GM10266 (cell line): ENCODE measurements around the gene PCSK2.

Experiments
- DNase-seq: peaks from one replicate; pipeline ENCODE4 v3.0.0; 2012; ENCODE audit errors: extremely low spot score
- TF ChIP-seq, protein P1 (sequence below): IDR thresholded peaks from 2 replicates; pipeline ENCODE4 v1.5.1; 2012; ENCODE audit warnings: mild to moderate bottlenecking, low read depth; ENCODE audit not compliant: control insufficient read depth, insufficient read depth; ENCODE audit errors: missing control alignments

Gene PCSK2

DNA sequence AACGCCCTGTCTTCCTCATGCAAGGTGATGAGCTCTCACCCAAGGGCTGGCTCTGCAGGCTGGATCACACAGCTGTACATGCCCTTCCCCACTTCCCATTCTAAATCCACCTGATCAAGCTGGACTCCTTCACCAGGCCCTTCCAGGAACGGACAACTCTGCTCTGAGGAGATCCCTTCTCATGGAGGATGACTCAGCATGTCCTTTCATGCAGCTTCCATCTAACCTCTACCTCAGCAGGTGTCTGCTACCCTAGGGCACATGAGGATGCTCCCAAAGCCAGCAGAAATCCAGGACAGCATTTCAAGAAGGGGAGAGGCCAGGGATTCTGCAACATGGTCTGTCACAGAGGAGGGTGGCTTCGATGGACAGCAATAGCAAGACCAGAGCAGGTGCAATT is 61.2 kb downstream of the PCSK2 start:
- DNase-seq: no peak
- TF ChIP-seq, protein P1, sequence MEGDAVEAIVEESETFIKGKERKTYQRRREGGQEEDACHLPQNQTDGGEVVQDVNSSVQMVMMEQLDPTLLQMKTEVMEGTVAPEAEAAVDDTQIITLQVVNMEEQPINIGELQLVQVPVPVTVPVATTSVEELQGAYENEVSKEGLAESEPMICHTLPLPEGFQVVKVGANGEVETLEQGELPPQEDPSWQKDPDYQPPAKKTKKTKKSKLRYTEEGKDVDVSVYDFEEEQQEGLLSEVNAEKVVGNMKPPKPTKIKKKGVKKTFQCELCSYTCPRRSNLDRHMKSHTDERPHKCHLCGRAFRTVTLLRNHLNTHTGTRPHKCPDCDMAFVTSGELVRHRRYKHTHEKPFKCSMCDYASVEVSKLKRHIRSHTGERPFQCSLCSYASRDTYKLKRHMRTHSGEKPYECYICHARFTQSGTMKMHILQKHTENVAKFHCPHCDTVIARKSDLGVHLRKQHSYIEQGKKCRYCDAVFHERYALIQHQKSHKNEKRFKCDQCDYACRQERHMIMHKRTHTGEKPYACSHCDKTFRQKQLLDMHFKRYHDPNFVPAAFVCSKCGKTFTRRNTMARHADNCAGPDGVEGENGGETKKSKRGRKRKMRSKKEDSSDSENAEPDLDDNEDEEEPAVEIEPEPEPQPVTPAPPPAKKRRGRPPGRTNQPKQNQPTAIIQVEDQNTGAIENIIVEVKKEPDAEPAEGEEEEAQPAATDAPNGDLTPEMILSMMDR: no peak

DNA sequence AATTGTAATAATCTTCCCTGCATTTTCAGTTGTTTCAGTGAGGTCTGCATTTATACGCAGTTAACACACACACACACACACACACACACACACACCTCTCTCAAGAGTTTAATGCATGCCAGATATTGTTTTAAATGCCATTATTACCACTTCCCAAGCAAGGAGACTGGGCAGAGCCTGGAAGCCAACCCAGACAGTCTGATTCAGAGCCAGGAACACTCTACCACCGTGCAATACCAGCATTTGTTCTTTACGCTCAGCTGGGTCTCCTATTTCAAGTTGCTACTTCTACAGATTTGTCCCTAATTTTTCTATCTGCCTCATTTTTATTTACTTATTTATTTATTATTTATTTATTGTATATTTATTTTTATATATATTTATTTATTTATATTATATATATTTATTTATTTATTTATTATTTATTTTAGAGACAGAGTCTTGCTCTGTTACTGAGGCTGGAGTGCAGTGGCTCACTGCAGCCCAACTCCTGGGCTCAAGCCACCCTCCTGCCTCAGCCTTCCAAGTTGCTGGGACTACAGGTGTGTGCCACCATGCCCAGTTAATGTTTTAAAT is 68.4 kb downstream of the PCSK2 start:
- no peak for DNase-seq
- TF ChIP-seq, protein P1: no peak

DNA sequence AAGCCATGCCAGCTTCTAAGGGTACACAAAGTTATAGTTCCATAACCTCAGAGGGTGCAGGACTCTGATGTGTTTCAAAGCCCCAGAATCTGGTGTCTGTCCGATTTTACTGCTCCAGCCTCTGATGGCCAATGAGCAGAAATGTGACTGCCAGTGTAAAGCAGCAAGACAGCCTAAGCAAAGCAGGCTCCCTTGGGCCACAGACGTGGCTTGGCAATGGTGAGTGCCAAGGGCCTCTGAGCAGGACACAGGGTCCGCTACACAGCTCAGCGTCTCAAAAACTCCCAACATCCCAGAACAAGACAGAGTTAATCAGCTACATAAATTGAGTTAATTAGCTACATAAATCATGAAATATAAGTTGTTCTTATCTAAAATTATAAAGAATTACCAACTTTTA is 69.2 kb downstream of the PCSK2 start:
- no peak for DNase-seq
- TF ChIP-seq, protein P1: no peak

DNA sequence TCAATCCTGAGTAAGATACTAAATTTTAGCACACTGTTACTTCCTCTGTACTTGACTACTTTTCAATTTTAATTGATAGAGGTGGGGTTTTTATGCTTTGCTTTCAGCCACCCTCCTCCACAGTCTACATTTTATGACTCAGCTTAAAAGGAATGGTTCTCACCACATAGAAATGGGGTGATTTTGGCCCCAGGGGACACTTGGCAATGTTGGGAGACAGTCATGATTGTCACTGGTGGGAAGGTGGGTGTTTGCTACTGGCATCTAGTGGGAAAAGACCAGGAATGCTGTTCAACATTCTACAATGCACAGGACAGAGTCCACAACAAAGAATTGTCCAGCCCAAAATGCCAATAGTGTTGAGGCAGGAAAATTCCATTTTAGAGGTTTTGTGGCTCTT is 71.3 kb downstream of the PCSK2 start:
- TF ChIP-seq, protein P1: no peak
- DNase-seq: no peak

DNA sequence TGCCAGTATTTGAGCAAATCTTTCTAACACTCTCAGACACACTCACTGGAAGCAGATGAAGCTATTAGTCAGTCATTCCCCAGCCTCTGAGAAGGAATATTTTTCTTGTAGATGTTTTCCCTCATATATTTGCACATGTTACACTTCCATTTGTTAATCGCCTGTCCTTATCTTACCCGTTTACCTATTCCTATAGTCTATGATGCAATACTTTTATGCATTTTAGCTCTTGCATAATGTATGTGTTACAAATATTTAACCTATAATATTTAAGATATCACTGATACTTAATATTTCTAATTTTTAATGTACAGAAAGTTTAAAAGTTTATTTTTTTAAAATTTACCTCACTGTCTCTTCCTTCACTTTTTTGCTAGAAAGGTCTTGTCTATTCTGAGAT is 71.9 kb downstream of the PCSK2 start:
- DNase-seq: no peak

DNA sequence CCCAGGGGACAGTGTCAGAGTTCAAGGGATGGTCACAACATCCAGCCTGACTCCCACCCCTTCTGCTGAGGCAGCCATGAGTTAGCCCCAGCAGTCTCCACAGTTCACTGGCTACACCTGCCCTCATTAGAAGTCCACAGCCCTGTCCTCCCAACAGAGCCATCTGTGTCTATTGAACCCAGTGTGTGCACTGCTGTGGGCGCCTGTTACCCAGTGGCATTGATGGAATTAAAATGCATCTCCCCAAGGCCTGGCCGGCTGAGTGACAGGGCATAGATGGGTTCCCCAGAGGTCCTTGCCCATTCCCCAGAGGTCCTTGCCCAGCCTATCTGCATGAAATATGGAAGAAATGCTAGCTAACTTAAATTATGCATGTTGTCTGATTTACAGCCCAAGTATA is 73.3 kb downstream of the PCSK2 start:
- TF ChIP-seq, protein P1: no peak
- DNase-seq: no peak

More for the DNA sequence above, 71.9 kb downstream of the PCSK2 start:
- TF ChIP-seq, protein P1: no peak

DNA sequence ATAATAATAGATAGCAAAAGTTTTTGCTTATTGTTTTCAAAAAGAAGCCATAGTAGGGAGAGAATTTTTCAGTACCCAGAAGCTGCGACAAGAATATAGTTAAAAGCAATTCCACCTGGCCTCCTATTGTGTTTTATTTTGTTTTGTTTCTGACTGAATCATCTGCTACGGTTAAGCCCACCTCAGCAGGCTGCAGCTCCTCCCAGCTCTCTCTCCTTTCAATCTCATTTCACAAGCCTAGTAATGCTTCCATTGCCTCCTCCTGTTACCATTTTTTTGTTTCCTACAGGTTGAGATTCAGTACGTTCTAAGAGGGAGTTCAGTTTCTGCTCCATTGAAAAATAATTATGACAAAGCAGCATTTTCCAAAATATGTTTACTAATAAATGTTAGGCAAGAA is 77.9 kb downstream of the PCSK2 start:
- DNase-seq: no peak
- TF ChIP-seq, protein P1: no peak
